Skeletal muscle tissue (tissue), 4 donors: Measurements from ENCODE around the gene FOXF1. TPM values are rescaled to one million over a fixed set of nuclear protein-coding genes. Genes with fewer than 3 reads are reported as not detected.

Source experiments
- H3K27ac ChIP-seq: one replicate; pipeline ENCODE4 v1.7.0; 2013; ENCODE audit warnings: mild to moderate bottlenecking, low read depth, low read length, inconsistent platforms
- H3K27me3 ChIP-seq, 3 donors: one replicate each; pipeline ENCODE4 v1.7.0; 2013; ENCODE audit warnings: low read length in 3 of 3; ENCODE audit not compliant: control insufficient read depth in 3 of 3, insufficient read depth in 3 of 3
- H3K36me3 ChIP-seq, 3 donors: one replicate each; pipeline ENCODE4 v1.7.0; 2013; ENCODE audit warnings: low read length in 3 of 3; ENCODE audit not compliant: control insufficient read depth in 3 of 3, insufficient read depth in 3 of 3
- H3K4me1 ChIP-seq, 3 donors: one replicate each; pipeline ENCODE4 v1.7.0; 2013; ENCODE audit warnings: low read length in 3 of 3, mild to moderate bottlenecking in 3 of 3; ENCODE audit not compliant: control insufficient read depth in 3 of 3, insufficient read depth in 3 of 3
- H3K4me3 ChIP-seq, 3 donors: one replicate each; pipeline ENCODE4 v1.7.0; 2013; ENCODE audit warnings: low read length in 3 of 3
- H3K9ac ChIP-seq, 3 donors: one replicate each; pipeline ENCODE4 v1.7.0; 2013; ENCODE audit warnings: low read length in 3 of 3, mild to moderate bottlenecking in 3 of 3, moderate library complexity in 2 of 3, low read depth in 1 of 3
- H3K9me3 ChIP-seq, 3 donors: one replicate each; pipeline ENCODE4 v1.7.0; 2013; ENCODE audit warnings: low read length in 3 of 3; ENCODE audit not compliant: control insufficient read depth in 3 of 3
- total RNA-seq: library from RNA; depleted of rRNA; stranded (reverse); fragments of >200 nt; gene quantifications from one replicate; pipeline ENCODE4 v1.2.3, GENCODE V29; 2014
- donor health status: Osteomylitis.

The FOXF1 gene
- total RNA-seq, 1 donor from 2014 or later = not detected

GRCh38 chr16:86472366-86472765 lies 38.0 kb upstream of the FOXF1 start:
- peaks cover 0 to 6% (median 0%) of the 10 kb centered on the region in 3 donors for H3K9me3 ChIP-seq
- H3K27ac ChIP-seq = no peak overlapping the region
- H3K9ac ChIP-seq = no peak overlapping the region
- no peak overlapping the region for H3K4me3 ChIP-seq
- peaks cover 26 to 42% (median 42%) of the 10 kb centered on the region in 3 donors for H3K27me3 ChIP-seq
- H3K36me3 ChIP-seq = no peaks in the 10 kb centered on the region
- H3K4me1 ChIP-seq = no peaks in the 10 kb centered on the region

- H3K9ac ChIP-seq = no peak overlapping the region
- no peaks in the 10 kb centered on the region for H3K36me3 ChIP-seq
- H3K4me1 ChIP-seq = no peaks in the 10 kb centered on the region
- H3K4me3 ChIP-seq = no peak overlapping the region
- H3K27me3 ChIP-seq = peaks cover 39 to 70% (median 51%) of the 10 kb centered on the region in 3 donors
- peaks cover 0 to 6% (median 0%) of the 10 kb centered on the region in 3 donors for H3K9me3 ChIP-seq
- no peak overlapping the region for H3K27ac ChIP-seq
Observed at GRCh38 chr16:86476956-86477534, 33.3 kb upstream of the FOXF1 start.

- Histone ChIP-seq H3K9me3 (peaks cover 0 to 1% (median 0%) of the 10 kb centered on the region in 3 donors), H3K36me3 (no peaks in the 10 kb centered on the region), H3K4me1 (no peaks in the 10 kb centered on the region), H3K4me3 (no peak overlapping the region), H3K27me3 (peaks cover 40 to 69% (median 49%) of the 10 kb centered on the region in 3 donors), H3K9ac (no peak overlapping the region), H3K27ac (no peak overlapping the region)
Observed at GRCh38 chr16:86477642-86478041, 32.7 kb upstream of the FOXF1 start.

GRCh38 chr16:86478779-86479178 lies 31.5 kb upstream of the FOXF1 start:
- H3K4me3 ChIP-seq = no peak overlapping the region
- no peaks in the 10 kb centered on the region for H3K4me1 ChIP-seq
- no peaks in the 10 kb centered on the region for H3K36me3 ChIP-seq
- peaks cover 0 to 3% (median under 1%) of the 10 kb centered on the region in 3 donors for H3K9me3 ChIP-seq
- no peak overlapping the region for H3K27ac ChIP-seq
- H3K9ac ChIP-seq = no peak overlapping the region
- peaks cover 42 to 64% (median 52%) of the 10 kb centered on the region in 3 donors for H3K27me3 ChIP-seq

- Histone ChIP-seq H3K27me3 (peaks cover 48 to 69% (median 58%) of the 10 kb centered on the region in 3 donors), H3K9ac (no peak overlapping the region), H3K36me3 (no peaks in the 10 kb centered on the region), H3K9me3 (peaks cover 4 to 7% (median 6%) of the 10 kb centered on the region in 3 donors), H3K27ac (no peak overlapping the region), H3K4me1 (no peaks in the 10 kb centered on the region), H3K4me3 (no peak overlapping the region)
Observed at GRCh38 chr16:86479419-86479818, 30.9 kb upstream of the FOXF1 start.

GRCh38 chr16:86480444-86480843 lies 29.9 kb upstream of the FOXF1 start:
- peaks cover 52 to 74% (median 56%) of the 10 kb centered on the region in 3 donors for H3K27me3 ChIP-seq

GRCh38 chr16:86481607-86482006 lies 28.7 kb upstream of the FOXF1 start:
- no peak overlapping the region for H3K4me3 ChIP-seq
- no peak overlapping the region for H3K27ac ChIP-seq
- H3K4me1 ChIP-seq = no peaks in the 10 kb centered on the region
- H3K9me3 ChIP-seq = peaks cover 4 to 11% (median 11%) of the 10 kb centered on the region in 3 donors
- no peak overlapping the region for H3K9ac ChIP-seq
- H3K36me3 ChIP-seq = no peaks in the 10 kb centered on the region
- H3K27me3 ChIP-seq = peaks cover 54 to 78% (median 61%) of the 10 kb centered on the region in 3 donors

More at GRCh38 chr16:86480444-86480843, 29.9 kb upstream of the FOXF1 start:
- Histone ChIP-seq H3K27ac (no peak overlapping the region), H3K4me1 (no peaks in the 10 kb centered on the region), H3K9ac (no peak overlapping the region), H3K36me3 (no peaks in the 10 kb centered on the region), H3K9me3 (peaks cover 4 to 11% (median 11%) of the 10 kb centered on the region in 3 donors), H3K4me3 (no peak overlapping the region)

DNA sequence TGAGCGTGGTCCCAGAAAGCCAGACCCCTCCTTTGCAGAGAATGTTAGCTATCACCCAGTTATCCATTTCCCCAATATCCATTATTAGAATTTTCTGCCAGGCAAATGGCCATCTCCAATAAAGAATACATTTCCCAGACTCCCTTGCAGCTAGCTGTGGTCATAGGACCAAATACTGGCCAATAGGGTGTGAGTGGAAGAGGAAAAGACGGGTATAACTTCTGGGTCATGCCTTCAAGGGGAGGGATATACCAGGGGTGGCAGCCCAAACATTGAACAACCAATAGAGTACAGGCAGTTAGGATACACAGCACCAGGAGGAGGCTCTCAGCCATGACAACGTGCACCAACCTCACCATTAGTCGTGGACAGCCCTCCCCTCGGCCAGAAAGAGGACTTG lies 26.1 kb upstream of the FOXF1 start:
- H3K27me3 ChIP-seq = peaks cover 55 to 82% (median 69%) of the 10 kb centered on the region in 3 donors
- no peak overlapping the region for H3K27ac ChIP-seq
- no peaks in the 10 kb centered on the region for H3K36me3 ChIP-seq
- peaks cover 4 to 11% (median 11%) of the 10 kb centered on the region in 3 donors for H3K9me3 ChIP-seq
- H3K4me1 ChIP-seq = no peaks in the 10 kb centered on the region
- H3K4me3 ChIP-seq = no peak overlapping the region
- H3K9ac ChIP-seq = no peak overlapping the region

- Histone ChIP-seq H3K36me3 (no peaks in the 10 kb centered on the region), H3K9me3 (peaks cover 4 to 11% (median 11%) of the 10 kb centered on the region in 3 donors), H3K9ac (no peak overlapping the region), H3K4me1 (no peaks in the 10 kb centered on the region), H3K4me3 (no peak overlapping the region), H3K27ac (no peak overlapping the region), H3K27me3 (peaks cover 70 to 84% (median 76%) of the 10 kb centered on the region in 3 donors)
Observed at GRCh38 chr16:86485746-86486145, 24.6 kb upstream of the FOXF1 start.

GRCh38 chr16:86490859-86491639 lies 19.3 kb upstream of the FOXF1 start:
- H3K9ac ChIP-seq = no peak overlapping the region
- H3K27me3 ChIP-seq = peaks cover 91 to 97% (median 95%) of the 10 kb centered on the region in 3 donors
- H3K27ac ChIP-seq = no peak overlapping the region
- H3K9me3 ChIP-seq = no peaks in the 10 kb centered on the region
- H3K4me1 ChIP-seq = no peaks in the 10 kb centered on the region
- H3K4me3 ChIP-seq = no peak overlapping the region
- no peaks in the 10 kb centered on the region for H3K36me3 ChIP-seq
